ENCODE data around the gene CLDN8.

The CLDN8 gene

GRCh38 chr21:30216041-30216723 is at the start of gene CLDN8:
TSS of gene CLDN8 (minus strand) at chr21:30216097. CDS start at chr21:30215925, 172 bp downstream.
- no peak for DNase-seq

- no peak for DNase-seq
Measured at GRCh38 chr21:30257773-30258172, 41.9 kb upstream of the CLDN8 start.

GRCh38 chr21:30256100-30256499 is 40.2 kb upstream of the CLDN8 start:
- no peak for DNase-seq

GRCh38 chr21:30255679-30256078 is 39.8 kb upstream of the CLDN8 start:
- DNase-seq = no peak

GRCh38 chr21:30251781-30252180 is 35.9 kb upstream of the CLDN8 start:
- DNase-seq = no peak

- no peak for DNase-seq
Measured at GRCh38 chr21:30249936-30250335, 34.0 kb upstream of the CLDN8 start.

GRCh38 chr21:30248844-30249243 is 32.9 kb upstream of the CLDN8 start:
- DNase-seq = no peak

- DNase-seq = no peak
Measured at GRCh38 chr21:30245061-30245460, 29.2 kb upstream of the CLDN8 start.

- DNase-seq = no peak
Measured at GRCh38 chr21:30243691-30244090, 27.8 kb upstream of the CLDN8 start.

GRCh38 chr21:30240661-30241060 is 24.8 kb upstream of the CLDN8 start:
- DNase-seq = no peak

- DNase-seq = no peak
Measured at GRCh38 chr21:30238168-30238567, 22.3 kb upstream of the CLDN8 start.

- no peak for DNase-seq
Measured at GRCh38 chr21:30234643-30235042, 18.7 kb upstream of the CLDN8 start.

- no peak for DNase-seq
Measured at GRCh38 chr21:30234050-30234449, 18.2 kb upstream of the CLDN8 start.

GRCh38 chr21:30233228-30234020 is 17.5 kb upstream of the CLDN8 start:
- no peak for DNase-seq

GRCh38 chr21:30232011-30232410 is 16.1 kb upstream of the CLDN8 start:
- DNase-seq = no peak

GRCh38 chr21:30227633-30228404 is 11.9 kb upstream of the CLDN8 start:
- no peak for DNase-seq

- DNase-seq = no peak
Measured at GRCh38 chr21:30227128-30227527, 11.2 kb upstream of the CLDN8 start.

GRCh38 chr21:30223596-30223995 is 7.7 kb upstream of the CLDN8 start:
- no peak for DNase-seq

- no peak for DNase-seq
Measured at GRCh38 chr21:30222724-30223123, 6.8 kb upstream of the CLDN8 start.

GRCh38 chr21:30211071-30211470 is 4.8 kb downstream of the CLDN8 start:
- no peak for DNase-seq

- no peak for DNase-seq
Measured at GRCh38 chr21:30209601-30210000, 6.3 kb downstream of the CLDN8 start.

- DNase-seq = no peak
Measured at GRCh38 chr21:30207252-30207579, 8.7 kb downstream of the CLDN8 start.

- no peak for DNase-seq
Measured at GRCh38 chr21:30206551-30207251, 9.2 kb downstream of the CLDN8 start.
